Measurements from ENCODE around the gene RDH5. TPM values are rescaled to one million over a fixed set of nuclear protein-coding genes. Genes with fewer than 3 reads are reported as not detected.

Gene RDH5
- total RNA-seq, 1 donor from 2014 or later, result 4.4 TPM

DNA sequence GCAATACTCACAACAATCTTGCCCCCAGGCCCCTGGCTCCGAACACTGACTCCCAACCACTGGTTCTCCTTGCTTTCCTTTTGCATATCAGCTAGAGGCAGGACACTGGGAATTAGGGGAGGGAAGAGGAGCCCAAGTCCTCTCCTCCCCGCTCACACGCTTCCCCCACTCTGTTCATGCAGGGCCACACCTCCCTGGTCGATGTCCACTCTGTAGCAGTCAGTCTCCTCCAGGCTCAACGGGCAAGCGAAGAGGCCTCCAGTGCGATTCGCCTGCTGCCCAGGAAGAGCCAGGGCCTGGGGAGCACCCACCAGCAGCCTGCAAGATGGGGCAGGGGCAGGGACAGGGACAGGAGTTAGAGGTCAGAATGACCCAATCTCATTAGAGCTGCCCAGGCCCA lies 17.3 kb upstream of the RDH5 start:
- no peak for DNase-seq (ENCODE audit: low spot score)
- H3K9me3 Mint-ChIP-seq (ENCODE audit: unreplicated experiment), result no peaks in the 10 kb centered on the region
- TF ChIP-seq, protein P1, sequence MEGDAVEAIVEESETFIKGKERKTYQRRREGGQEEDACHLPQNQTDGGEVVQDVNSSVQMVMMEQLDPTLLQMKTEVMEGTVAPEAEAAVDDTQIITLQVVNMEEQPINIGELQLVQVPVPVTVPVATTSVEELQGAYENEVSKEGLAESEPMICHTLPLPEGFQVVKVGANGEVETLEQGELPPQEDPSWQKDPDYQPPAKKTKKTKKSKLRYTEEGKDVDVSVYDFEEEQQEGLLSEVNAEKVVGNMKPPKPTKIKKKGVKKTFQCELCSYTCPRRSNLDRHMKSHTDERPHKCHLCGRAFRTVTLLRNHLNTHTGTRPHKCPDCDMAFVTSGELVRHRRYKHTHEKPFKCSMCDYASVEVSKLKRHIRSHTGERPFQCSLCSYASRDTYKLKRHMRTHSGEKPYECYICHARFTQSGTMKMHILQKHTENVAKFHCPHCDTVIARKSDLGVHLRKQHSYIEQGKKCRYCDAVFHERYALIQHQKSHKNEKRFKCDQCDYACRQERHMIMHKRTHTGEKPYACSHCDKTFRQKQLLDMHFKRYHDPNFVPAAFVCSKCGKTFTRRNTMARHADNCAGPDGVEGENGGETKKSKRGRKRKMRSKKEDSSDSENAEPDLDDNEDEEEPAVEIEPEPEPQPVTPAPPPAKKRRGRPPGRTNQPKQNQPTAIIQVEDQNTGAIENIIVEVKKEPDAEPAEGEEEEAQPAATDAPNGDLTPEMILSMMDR (IDR thresholded peaks at IDR 0.05; ENCODE audit: unreplicated experiment), result no peak
- H3K27ac Mint-ChIP-seq (ENCODE audit: unreplicated experiment), result no peak overlapping the region
- H3K4me3 Mint-ChIP-seq (ENCODE audit: unreplicated experiment), result no peak overlapping the region
- peaks cover 16% of the 10 kb centered on the region for H3K27me3 Mint-ChIP-seq (ENCODE audit: unreplicated experiment)
- peaks cover 4% of the 10 kb centered on the region for H3K36me3 Mint-ChIP-seq (ENCODE audit: low read depth, unreplicated experiment)
- H3K4me1 Mint-ChIP-seq (ENCODE audit: unreplicated experiment), result no peaks in the 10 kb centered on the region

DNA sequence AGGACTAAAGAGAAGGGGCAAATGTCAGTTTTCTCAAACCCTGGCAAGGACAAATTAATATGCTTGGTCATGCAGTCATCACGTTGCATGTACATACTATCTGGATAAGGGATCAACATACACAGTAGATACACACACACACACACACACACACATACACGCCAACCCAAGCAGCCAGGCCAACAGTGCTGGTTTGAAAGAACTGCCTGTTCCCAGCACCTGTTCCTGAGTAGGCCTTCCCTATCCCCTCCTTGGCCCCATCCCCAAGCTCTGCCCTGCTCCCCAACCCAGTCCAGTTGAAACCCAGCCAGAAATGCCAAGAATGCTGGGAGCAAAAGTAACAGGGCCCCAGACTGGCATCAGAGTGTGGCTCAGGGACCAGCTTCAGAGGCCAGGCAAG lies 16.9 kb upstream of the RDH5 start:
- DNase-seq (ENCODE audit: low spot score), result no peak
- H3K4me3 Mint-ChIP-seq (ENCODE audit: unreplicated experiment), result no peak overlapping the region
- peaks cover 4% of the 10 kb centered on the region for H3K36me3 Mint-ChIP-seq (ENCODE audit: low read depth, unreplicated experiment)
- peaks cover 17% of the 10 kb centered on the region for H3K27me3 Mint-ChIP-seq (ENCODE audit: unreplicated experiment)
- H3K27ac Mint-ChIP-seq (ENCODE audit: unreplicated experiment), result no peak overlapping the region
- TF ChIP-seq, protein P1 (IDR thresholded peaks at IDR 0.05; ENCODE audit: unreplicated experiment), result no peak
- H3K4me1 Mint-ChIP-seq (ENCODE audit: unreplicated experiment), result peaks cover 3% of the 10 kb centered on the region
- no peaks in the 10 kb centered on the region for H3K9me3 Mint-ChIP-seq (ENCODE audit: unreplicated experiment)

DNA sequence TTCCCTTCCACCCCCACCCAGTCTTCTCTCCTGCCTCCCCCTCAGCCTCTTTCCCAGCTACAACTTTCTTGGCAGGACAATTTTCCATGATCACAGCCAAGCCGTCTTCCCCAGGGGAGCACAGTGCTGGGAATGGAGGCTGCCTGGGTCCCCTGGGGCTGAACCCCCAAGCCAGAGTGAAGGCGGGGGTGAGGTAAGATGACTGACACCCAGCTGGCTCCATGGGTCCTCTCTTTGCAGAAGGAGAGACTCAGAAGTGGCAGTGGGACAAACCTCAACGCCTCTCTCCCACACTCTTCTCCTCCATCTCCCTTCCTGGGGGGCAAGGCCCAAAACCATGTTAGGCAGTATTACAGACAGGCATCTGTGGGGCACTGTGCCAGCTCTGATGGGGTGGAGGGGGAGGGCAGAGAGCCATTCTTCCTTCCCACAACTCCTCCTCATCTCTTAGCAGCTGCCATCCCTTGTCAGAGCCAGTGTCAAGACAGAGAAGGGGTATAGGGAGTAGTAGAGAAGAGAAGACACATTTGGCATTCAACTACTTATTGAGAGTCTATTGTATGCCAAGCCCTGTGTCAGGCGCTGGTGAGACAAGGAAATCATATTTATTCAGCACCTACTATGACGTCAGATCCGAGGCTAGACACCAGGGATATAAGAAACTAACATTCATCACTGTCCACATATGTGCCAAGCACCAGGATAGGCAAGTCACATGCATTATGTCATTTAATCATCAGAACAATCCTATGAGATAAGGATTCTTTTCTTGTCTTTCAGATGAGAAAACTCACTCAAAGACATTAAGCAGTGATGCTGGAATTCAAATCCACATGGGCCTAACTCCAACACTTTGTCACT lies 16.1 kb upstream of the RDH5 start:
- TF ChIP-seq, protein P1 (IDR thresholded peaks at IDR 0.05; ENCODE audit: unreplicated experiment), result no peak
- Mint-ChIP-seq H3K4me3 (ENCODE audit: unreplicated experiment) (no peak overlapping the region), H3K27ac (ENCODE audit: unreplicated experiment) (no peak overlapping the region), H3K9me3 (ENCODE audit: unreplicated experiment) (no peaks in the 10 kb centered on the region), H3K36me3 (ENCODE audit: low read depth, unreplicated experiment) (peaks cover 7% of the 10 kb centered on the region), H3K4me1 (ENCODE audit: unreplicated experiment) (peaks cover 10% of the 10 kb centered on the region), H3K27me3 (ENCODE audit: unreplicated experiment) (peaks cover 21% of the 10 kb centered on the region)
- DNase-seq (ENCODE audit: low spot score), result no peak

DNA sequence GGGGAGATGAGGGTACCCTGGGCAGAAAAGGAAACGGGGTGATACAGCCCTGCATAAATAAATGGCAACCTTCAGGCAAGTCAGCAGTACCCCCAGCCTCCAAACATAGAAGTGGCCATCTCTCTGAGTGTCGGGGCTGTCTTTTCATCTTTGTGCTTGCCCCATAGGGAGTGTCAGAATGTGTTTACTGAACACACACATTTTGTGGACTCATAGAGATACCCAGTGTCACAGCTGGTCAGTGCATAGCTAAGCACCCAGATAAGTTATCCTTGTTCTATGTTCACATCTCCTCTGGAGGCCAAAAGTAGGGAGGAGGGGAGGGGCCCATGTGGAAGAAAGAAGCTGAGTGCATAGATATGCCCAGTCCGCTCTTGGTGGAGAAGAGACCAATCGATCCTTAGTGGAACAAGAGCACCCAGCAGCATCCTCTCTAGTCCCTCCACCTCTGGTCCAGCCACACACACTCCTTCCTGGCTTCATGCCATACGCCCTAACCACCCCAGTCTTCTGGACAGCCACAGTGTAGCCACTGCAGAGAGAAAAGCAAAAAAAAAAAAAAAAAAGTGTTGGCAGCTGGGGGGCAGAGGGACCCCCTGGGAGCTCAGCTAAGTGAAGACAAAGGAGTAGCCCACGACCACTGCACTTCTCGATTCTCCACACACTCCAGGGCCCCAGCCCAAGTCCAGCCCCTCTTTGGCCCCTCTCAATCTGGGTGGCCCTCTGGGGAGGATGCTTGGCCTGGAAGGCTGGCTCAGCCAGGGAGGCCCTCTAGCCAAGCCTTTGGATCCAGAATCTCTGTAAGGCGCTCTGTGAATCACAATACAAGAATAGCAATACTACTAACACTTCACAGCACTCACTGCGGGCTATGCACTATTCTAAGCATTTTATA lies 15.1 kb upstream of the RDH5 start:
- Mint-ChIP-seq H3K9me3 (ENCODE audit: unreplicated experiment) (no peaks in the 10 kb centered on the region), H3K4me1 (ENCODE audit: unreplicated experiment) (peaks cover 12% of the 10 kb centered on the region), H3K36me3 (ENCODE audit: low read depth, unreplicated experiment) (peaks cover 7% of the 10 kb centered on the region), H3K4me3 (ENCODE audit: unreplicated experiment) (no peak overlapping the region), H3K27ac (ENCODE audit: unreplicated experiment) (no peak overlapping the region), H3K27me3 (ENCODE audit: unreplicated experiment) (peaks cover 17% of the 10 kb centered on the region)
- TF ChIP-seq, protein P1 (IDR thresholded peaks at IDR 0.05; ENCODE audit: unreplicated experiment), result no peak
- no peak for DNase-seq (ENCODE audit: low spot score)
